Spinal cord (tissue), 10 donors: Measurements from ENCODE around the gene CENPB. TPM values are rescaled to one million over a fixed set of nuclear protein-coding genes. Genes with fewer than 3 reads are reported as not detected.

Experiments
- DNase-seq, 6 donors: peaks; one replicate each; pipeline versions ENCODE4 v3.0.0 to v3.0.0-alpha.2; 2013 to 2015; ENCODE audit warnings: low spot score in 6 of 6, low read depth in 4 of 6
- H3K27ac ChIP-seq: one replicate; pipeline ENCODE4 v1.5.1; 2013; ENCODE audit warnings: low read depth, low read length, control low read depth
- H3K27me3 ChIP-seq: one replicate; pipeline ENCODE4 v1.6.1; 2013; ENCODE audit warnings: low read length; ENCODE audit not compliant: control insufficient read depth, insufficient read depth
- H3K36me3 ChIP-seq: one replicate; pipeline ENCODE4 v1.6.1; 2013; ENCODE audit warnings: low read length; ENCODE audit not compliant: control insufficient read depth, insufficient read depth
- H3K4me1 ChIP-seq: one replicate; pipeline ENCODE4 v1.6.1; 2013; ENCODE audit warnings: low read length; ENCODE audit not compliant: control insufficient read depth, insufficient read depth
- H3K4me3 ChIP-seq: one replicate; pipeline ENCODE4 v1.5.1; 2013; ENCODE audit warnings: low read depth, low read length, control low read depth
- H3K9me3 ChIP-seq: one replicate; pipeline ENCODE4 v1.6.1; 2013; ENCODE audit warnings: low read length; ENCODE audit not compliant: control insufficient read depth, insufficient read depth
- WGBS: methylation state at CpG from one replicate; pipeline ENCODE4 v1.1.5; 2013; ENCODE audit warnings: missing lambda C conversion rate; ENCODE audit not compliant: insufficient coverage; 5-methylcytosine and 5-hydroxymethylcytosine counted together
- polyA plus RNA-seq, 2 donors: library from polyadenylated mRNA; unstranded; fragments of 120-200 nt; gene quantifications; one replicate each; pipeline ENCODE4 v1.2.1, GENCODE V29; 2013; ENCODE audit not compliant: insufficient read length in 2 of 2
- total RNA-seq, 2 donors: library from RNA; depleted of rRNA in 1 of 2; stranded (reverse); fragments of 120-200 nt in 1 of 2; fragments of >200 nt in 1 of 2; gene quantifications; one replicate each; pipeline versions ENCODE4 v1.2.3 to v1.2.4, GENCODE V29; 2013 to 2014
- donor health status: healthy.

CENPB gene
- total and polyA plus RNA-seq, 4 donors = 35.9 to 80.3 (median 75.2) TPM

DNA sequence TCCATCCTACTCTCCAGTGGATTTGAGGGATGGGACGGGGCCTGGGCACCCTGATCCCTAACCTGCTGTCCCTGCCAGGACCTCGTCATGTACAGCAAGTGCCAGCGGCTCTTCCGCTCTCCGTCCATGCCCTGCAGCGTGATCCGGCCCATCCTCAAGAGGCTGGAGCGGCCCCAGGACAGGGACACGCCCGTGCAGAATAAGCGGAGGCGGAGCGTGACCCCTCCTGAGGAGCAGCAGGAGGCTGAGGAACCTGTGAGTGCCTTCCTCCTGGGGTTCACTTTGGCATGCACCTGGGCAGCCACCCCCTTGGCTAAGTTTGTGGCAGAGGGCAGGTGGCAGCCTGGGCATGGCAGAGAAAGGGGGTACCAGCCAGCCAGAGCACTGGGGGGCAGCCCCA lies 15.3 kb upstream of the CENPB start:
- Histone ChIP-seq H3K4me3 (no peak overlapping the region), H3K9me3 (no peaks in the 10 kb centered on the region), H3K4me1 (peaks cover 59% of the 10 kb centered on the region), H3K36me3 (peaks cover 69% of the 10 kb centered on the region), H3K27me3 (no peaks in the 10 kb centered on the region), H3K27ac (no peak overlapping the region)
- 97% methylated on average over 13 of the region's 13 CpGs for WGBS
- no peak for DNase-seq

DNA sequence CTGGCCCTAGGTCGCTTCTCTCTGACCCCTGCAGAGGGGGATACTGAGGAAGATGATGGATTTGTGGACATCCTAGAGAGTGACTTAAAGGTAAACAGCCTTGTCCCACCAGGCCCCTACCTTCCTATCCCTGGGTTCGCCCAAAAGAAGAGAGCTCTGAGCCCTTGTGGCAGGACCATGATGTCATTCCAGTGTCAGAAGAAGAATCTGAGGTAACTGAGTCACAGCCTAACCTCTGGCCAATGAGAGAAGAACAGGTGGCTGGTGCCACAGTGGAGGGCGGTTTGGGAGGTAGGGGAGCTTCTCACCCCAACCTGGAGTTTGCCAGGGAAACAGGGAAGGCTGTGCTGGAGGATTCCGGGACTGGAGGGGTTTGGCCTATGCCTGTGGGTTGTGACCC lies 14.8 kb upstream of the CENPB start:
- no peak overlapping the region for H3K4me3 ChIP-seq
- no peak overlapping the region for H3K27ac ChIP-seq
- WGBS = 97% methylated on average over 3 of the region's 4 CpGs
- H3K36me3 ChIP-seq = peaks cover 69% of the 10 kb centered on the region
- H3K9me3 ChIP-seq = no peaks in the 10 kb centered on the region
- peaks cover 58% of the 10 kb centered on the region for H3K4me1 ChIP-seq
- no peak for DNase-seq
- no peaks in the 10 kb centered on the region for H3K27me3 ChIP-seq

DNA sequence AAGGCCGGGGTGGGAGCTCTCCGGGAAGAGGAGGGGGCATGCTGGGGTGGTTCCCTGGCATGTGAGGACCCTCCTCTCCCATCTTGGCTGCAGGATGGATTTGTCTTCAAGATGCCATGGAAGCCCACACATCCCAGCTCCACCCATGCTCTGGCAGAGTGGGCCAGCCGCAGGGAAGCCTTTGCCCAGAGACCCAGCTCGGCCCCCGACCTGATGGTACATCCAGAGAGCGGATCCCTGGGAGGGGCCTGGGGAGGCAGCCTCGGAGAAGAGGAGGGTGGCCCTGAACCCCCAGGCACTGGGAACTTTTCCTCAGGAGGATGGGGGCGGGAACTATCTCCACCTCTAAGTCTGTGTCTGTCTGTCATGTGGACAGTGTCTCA lies 14.3 kb upstream of the CENPB start:
- H3K27me3 ChIP-seq = no peaks in the 10 kb centered on the region
- peaks cover 66% of the 10 kb centered on the region for H3K36me3 ChIP-seq
- no peaks in the 10 kb centered on the region for H3K9me3 ChIP-seq
- no peak overlapping the region for H3K4me3 ChIP-seq
- no peak overlapping the region for H3K27ac ChIP-seq
- DNase-seq = no peak
- WGBS = 89% methylated on average over 8 of the region's 8 CpGs
- H3K4me1 ChIP-seq = peaks cover 57% of the 10 kb centered on the region

DNA sequence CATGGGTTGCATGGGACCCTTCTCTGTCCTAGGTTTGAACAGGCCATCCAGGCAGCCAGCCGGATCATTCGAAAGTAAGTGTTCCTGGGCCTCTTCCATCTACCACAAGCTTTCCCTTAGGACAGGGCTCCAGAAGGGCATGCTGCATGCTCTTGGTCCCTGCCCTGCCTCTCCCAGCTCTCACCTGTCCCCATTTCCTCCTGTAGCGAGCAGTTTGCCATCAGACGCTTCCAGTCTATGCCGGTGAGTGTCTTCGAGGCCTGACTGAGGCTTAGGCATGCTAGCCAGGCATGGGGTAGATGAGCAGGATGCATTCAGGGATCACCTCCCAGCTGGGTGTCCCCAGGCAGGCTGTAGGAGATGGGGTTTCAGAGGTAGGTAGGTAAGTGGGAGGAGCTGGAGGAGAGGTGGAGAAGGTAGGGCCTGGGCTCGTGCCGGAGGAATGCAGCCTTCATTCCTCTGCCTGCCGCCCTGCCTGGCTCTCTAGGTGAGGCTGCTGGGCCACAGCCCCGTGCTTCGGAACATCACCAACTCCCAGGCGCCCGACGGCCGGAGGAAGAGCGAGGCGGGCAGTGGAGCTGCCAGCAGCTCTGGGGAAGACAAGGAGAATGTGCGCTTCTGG lies 13.8 kb upstream of the CENPB start:
- Histone ChIP-seq H3K4me1 (peaks cover 57% of the 10 kb centered on the region), H3K9me3 (no peaks in the 10 kb centered on the region), H3K4me3 (no peak overlapping the region), H3K27me3 (no peaks in the 10 kb centered on the region), H3K27ac (no peak overlapping the region), H3K36me3 (peaks cover 61% of the 10 kb centered on the region)
- 79% methylated on average over 14 of the region's 18 CpGs for WGBS
- no peak for DNase-seq

DNA sequence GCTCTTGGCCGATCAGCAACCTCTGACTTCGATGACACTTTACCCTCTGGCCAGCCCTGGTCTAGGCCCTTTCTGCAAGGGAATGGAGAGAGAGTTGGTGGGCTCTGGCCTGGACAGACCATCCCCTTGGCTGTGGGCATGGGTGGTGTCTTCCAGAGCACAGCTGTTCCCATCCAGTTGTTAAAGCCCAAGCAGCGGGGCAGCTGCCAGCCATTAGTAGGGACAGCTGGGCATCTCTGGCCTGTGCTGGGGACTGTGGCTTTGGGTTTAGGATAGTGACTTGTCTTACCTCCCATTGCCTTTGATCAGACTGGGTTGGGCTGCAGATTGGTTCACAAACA lies 12.3 kb upstream of the CENPB start:
- peak overlapping the region; percentile 58 for H3K27ac ChIP-seq
- DNase-seq = no peak
- no peaks in the 10 kb centered on the region for H3K9me3 ChIP-seq
- H3K27me3 ChIP-seq = no peaks in the 10 kb centered on the region
- no peak overlapping the region for H3K4me3 ChIP-seq
- H3K4me1 ChIP-seq = peaks cover 64% of the 10 kb centered on the region
- H3K36me3 ChIP-seq = peaks cover 46% of the 10 kb centered on the region
- WGBS = 70% methylated on average over 3 of the region's 3 CpGs

DNA sequence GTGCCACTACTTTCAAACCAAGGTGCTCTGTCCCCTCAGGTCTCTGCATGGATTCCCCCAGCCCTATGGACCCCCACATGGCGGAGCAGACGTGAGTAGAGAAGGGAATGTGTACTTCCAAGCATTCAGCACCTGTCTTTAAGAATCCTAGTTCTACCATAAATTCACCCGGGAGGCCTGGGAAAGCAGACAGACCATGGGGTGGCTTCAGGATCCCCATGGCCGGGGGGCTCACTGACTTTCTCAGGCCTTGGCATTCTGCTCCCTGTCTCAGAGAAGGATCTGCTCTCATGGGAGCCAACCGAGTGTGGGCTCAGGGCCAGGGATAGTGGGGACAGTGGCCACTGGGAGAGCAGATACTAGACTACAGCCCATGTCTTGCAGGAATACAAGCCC lies 11.8 kb upstream of the CENPB start:
- Histone ChIP-seq H3K9me3 (no peaks in the 10 kb centered on the region), H3K36me3 (peaks cover 41% of the 10 kb centered on the region), H3K4me1 (peaks cover 64% of the 10 kb centered on the region), H3K27me3 (no peaks in the 10 kb centered on the region), H3K4me3 (no peak overlapping the region), H3K27ac (peak overlapping the region; percentile 18)
- DNase-seq = peak in 1 of 6 donors; percentile 46
- 31% methylated on average over 3 of the region's 5 CpGs for WGBS

DNA sequence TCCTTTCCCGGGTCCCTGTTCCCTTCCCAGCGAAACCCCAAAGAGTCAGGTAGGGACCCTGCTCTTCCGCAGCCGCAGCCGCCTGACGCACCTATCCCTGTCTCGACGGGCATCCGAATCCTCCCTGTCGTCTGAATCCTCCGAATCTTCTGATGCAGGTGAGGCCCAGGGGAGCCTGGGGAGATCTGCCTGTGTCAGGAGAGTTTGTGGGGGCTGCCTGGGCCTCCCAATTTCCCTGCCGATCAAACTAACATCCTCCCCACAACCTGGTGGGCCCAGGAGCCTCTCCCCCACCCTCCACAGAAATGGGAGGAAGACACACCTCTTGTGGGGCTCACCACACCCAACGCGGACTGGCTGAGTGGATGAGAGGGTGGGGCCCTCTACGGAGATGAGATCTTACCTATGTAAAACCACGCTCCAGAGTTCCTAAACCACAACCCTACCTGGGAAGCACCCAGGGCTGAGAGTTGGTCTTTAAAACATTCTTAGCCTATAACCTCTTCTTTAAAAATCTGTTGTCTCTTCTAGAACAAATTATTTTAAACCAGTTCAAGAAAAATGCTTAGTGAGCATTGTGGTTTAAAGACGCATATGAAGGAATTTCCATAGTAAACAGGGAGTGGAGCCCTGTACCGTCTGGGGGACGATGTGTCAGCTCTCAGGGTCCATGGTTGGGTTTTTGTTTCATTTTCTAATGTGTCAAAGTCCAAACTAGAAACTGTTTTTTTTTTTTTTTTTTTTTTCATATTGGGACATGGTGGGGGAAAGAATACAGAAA lies 11.2 kb upstream of the CENPB start:
- Histone ChIP-seq H3K4me3 (peak overlapping the region; percentile 40), H3K4me1 (peaks cover 64% of the 10 kb centered on the region), H3K27ac (peak overlapping the region; percentile 18), H3K27me3 (no peaks in the 10 kb centered on the region), H3K9me3 (no peaks in the 10 kb centered on the region), H3K36me3 (peaks cover 35% of the 10 kb centered on the region)
- DNase-seq = no peak
- 77% methylated on average over 8 of the region's 19 CpGs for WGBS

DNA sequence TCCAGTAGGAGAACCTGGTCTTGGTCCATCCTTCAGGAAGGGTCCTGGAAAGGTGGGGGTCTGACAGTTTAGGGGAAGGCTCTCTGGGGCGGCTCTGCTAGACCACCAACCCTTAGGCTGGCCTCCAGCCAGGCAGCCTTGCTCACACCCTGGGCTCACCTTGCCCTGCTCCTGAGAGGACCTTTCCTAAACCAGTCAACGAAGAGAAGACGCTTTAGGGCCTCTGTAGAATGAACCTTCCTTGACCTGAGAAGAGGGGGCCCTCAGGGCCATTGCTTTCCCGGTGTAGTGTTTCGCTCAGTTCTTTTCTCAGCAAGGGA lies 10.6 kb upstream of the CENPB start:
- WGBS = 67% methylated on average over 5 of the region's 5 CpGs
- Histone ChIP-seq H3K27me3 (no peaks in the 10 kb centered on the region), H3K4me3 (peak overlapping the region; percentile 40), H3K27ac (no peak overlapping the region), H3K9me3 (no peaks in the 10 kb centered on the region), H3K4me1 (peaks cover 64% of the 10 kb centered on the region), H3K36me3 (peaks cover 30% of the 10 kb centered on the region)
- DNase-seq = no peak

DNA sequence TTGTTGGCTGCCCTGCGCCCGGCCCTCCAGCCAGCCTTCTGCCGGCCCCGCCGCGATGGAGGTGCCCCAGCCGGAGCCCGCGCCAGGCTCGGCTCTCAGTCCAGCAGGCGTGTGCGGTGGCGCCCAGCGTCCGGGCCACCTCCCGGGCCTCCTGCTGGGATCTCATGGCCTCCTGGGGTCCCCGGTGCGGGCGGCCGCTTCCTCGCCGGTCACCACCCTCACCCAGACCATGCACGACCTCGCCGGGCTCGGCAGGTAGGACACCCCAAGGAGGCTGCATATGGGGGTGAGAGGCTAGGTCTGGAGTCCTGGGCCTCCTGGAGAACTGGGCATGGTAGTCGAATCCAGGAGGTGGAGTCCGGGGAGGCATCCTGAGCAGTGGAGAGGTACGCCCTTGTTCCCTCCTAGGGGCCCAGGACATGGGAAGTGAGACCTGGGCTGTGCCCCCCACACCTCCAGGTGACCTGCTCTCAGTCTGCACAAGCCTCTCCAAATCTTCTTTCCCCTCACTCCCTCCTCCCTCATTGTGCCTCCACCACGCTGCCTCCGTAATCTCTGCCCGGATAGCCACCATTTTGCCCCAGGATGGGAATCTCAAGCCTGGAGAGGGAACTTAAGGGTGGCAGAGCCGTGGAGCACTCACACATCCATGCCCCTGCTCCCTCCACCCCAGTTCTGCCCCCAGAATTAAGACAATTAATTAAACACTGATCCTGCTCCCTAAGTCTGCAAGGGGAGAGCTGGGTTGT lies 10.1 kb upstream of the CENPB start:
- Histone ChIP-seq H3K27ac (peak overlapping the region; percentile 52), H3K4me3 (peak overlapping the region; percentile 40), H3K27me3 (no peaks in the 10 kb centered on the region), H3K9me3 (no peaks in the 10 kb centered on the region), H3K36me3 (peaks cover 25% of the 10 kb centered on the region), H3K4me1 (peaks cover 64% of the 10 kb centered on the region)
- DNase-seq = no peak
- WGBS = 11% methylated on average over 22 of the region's 33 CpGs
